Measurements from ENCODE around the gene SUN2. TPM values are rescaled to one million over a fixed set of nuclear protein-coding genes. Genes with fewer than 3 reads are reported as not detected.

Gene SUN2
- total and polyA plus RNA-seq, 9 of the 15 experiments (the other 6 are each of a cell fraction or from before 2014, with no cell fraction given), result 0.11 to 42.6 (median 16.7) TPM

DNA sequence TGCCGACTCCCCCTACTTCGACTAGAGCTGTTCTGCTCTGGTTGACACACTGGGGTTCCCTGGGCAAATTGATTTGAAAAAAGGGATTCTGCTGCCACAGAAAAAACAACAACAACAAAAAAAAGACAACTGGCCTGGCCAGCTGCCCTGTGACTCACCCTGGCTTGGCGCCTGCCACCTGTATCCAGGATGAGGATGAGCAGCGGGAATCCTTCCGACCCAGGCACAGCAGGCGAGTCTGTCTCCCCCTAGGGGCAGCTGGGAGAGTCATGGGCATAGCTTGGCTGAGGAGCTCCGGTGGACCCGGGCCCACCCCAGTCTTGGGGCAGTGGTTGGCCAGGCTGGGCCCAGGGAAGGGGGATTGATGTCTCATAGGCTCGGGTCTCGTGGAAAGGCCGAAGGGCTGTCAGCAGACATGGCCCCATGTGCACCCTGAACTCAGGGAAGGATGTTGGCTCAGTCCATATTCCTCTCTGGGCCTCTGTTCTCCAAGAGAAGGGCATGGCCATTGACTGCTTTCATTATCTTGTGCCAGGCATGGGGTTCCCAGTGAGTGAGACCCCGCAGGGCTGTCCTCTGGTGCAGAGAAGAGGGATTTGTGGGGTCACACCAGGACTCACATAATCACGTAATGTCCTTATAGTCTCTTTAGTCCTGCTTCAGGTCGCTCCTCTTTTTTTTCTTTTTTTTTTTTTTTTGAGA, 10.4 kb upstream of the SUN2 start:
- no peaks in the 10 kb centered on the region for H3K79me2 ChIP-seq (ENCODE audit: control insufficient read depth, insufficient read depth, low read length)
- peaks cover 0 to 17% of the 10 kb centered on the region in 2 experiments; a peak in 3 of 5 replicates for H3K4me1 ChIP-seq (replicated peaks in 1 of 2; ENCODE audit: control insufficient read depth in 2 of 2, insufficient read depth in 2 of 2, low read length in 2 of 2)
- ChIA-PET CTCF (ENCODE audit: low intra/inter-chr PET ratio) (interaction anchor here (0.6 kb wide), 3 partner anchors 12 to 96 kb away, joined by 3 to 6 read pairs (median 3); no protein-coding TSS in a partner anchor), POLR2A (interaction anchor here (1.5 kb wide), 1 partner anchor 10 kb away, joined by 7 read pairs; the partner anchor contains the start of gene SUN2)
- H3K27ac ChIP-seq (ENCODE audit: extremely low read depth, low read depth, low read length), result no peak overlapping the region
- 32% methylated on average over 9 of the region's 14 CpGs for WGBS (ENCODE audit: insufficient coverage, low coverage, missing lambda C conversion rate)
- H3K4me2 ChIP-seq (ENCODE audit: insufficient read depth, low read length), result no peak overlapping the region
- FAIRE-seq (peak; percentile 52), DNase-seq (ENCODE audit: extremely low read depth in 1 of 4, low spot score in 3 of 4) (peak; percentile 45 to 59 (median 51)), ATAC-seq (peak; percentile 82)
- H3K9ac ChIP-seq (ENCODE audit: insufficient read depth in 1 of 2, low read depth in 2 of 2, low read length in 2 of 2), result 0 out of 4 replicates have a peak overlapping the region, but pooled peaks of 1 of the 2 experiments have one; percentile 40
- in situ Hi-C loops (cut with MboI) (loop anchor here (5.0 to 10.0 kb wide), 2 partner anchors 86 to 239 kb away; no protein-coding TSS in a partner anchor), intact Hi-C loops (cut with micrococcal nuclease) (loop anchor here (5.0 to 10.0 kb wide), 4 partner anchors 76 to 356 kb away; partner anchors contain the start of genes CBX6 and NPTXR)
- H4K20me1 ChIP-seq (replicated peaks; ENCODE audit: control insufficient read depth, insufficient read depth, low read length), result no peaks in the 10 kb centered on the region
- H3K4me3 ChIP-seq, result no peak overlapping the region
- BruUV-seq (replicated peaks), result no TSS peak
- H2AFZ ChIP-seq (ENCODE audit: low read depth, low read length), result no peak overlapping the region
- H3K9me1 ChIP-seq (ENCODE audit: control insufficient read depth, insufficient read depth, low read length), result no peaks in the 10 kb centered on the region
- no peaks in the 10 kb centered on the region for H3K27me3 ChIP-seq (ENCODE audit: control insufficient read depth in 2 of 2, insufficient read depth in 2 of 2, low read length in 2 of 2)
- H3K9me3 ChIP-seq (replicated peaks; ENCODE audit: control insufficient read depth, insufficient read depth, low read depth, low read length), result no peaks in the 10 kb centered on the region
- H3K36me3 ChIP-seq (ENCODE audit: control insufficient read depth, insufficient read depth, low read length), result no peaks in the 10 kb centered on the region
- TF ChIP-seq JUND (IDR thresholded peaks at IDR 0.05; ENCODE audit: borderline replicate concordance, low read depth, low read length) (0 out of 2 replicates have a peak, but pooled peaks have one; percentile 20), JUND (tag; IDR thresholded peaks at IDR 0.05; ENCODE audit: borderline replicate concordance, low read depth, low read length) (no peak; the same call in 2 of the 3 replicates), FOSL1 (tag; conservative IDR thresholded peaks at IDR 0.05) (peak; percentile 51), ZNF436 (CRISPR knock-in tag; IDR thresholded peaks at IDR 0.05) (no peak), RCOR1 (IDR thresholded peaks at IDR 0.05; ENCODE audit: borderline replicate concordance in 1 of 2, low read depth in 2 of 2, low read length in 2 of 2) (peak in 1 of 2 experiments; percentile 61; a peak in 2 of 4 replicates), NFIC (IDR thresholded peaks at IDR 0.05) (peak; percentile 39; the same call in 1 of the 2 replicates), BHLHE40 (IDR thresholded peaks at IDR 0.05; ENCODE audit: low read length) (0 out of 2 replicates have a peak, but pooled peaks have one; percentile 15), CHD1 (IDR thresholded peaks at IDR 0.05; ENCODE audit: low read length) (no peak), ZC3H8 (IDR thresholded peaks at IDR 0.05) (no peak), CREB3 (tag; conservative IDR thresholded peaks at IDR 0.05; ENCODE audit: low read depth) (no peak), RB1 (IDR thresholded peaks at IDR 0.05; ENCODE audit: low read depth) (0 out of 2 replicates have a peak, but pooled peaks have one; percentile 28), RAD21 (CRISPR knock-in tag; conservative IDR thresholded peaks at IDR 0.05 in 1 of 2, IDR thresholded peaks at IDR 0.05 in 1 of 2) (peak in 1 of 2 experiments; percentile 41; a peak in 2 of 4 replicates), ZEB2 (IDR thresholded peaks at IDR 0.05) (peak; percentile 57; the same call in 1 of the 2 replicates), JUN (IDR thresholded peaks at IDR 0.05; ENCODE audit: borderline replicate concordance, low read depth, low read length) (0 out of 2 replicates have a peak, but pooled peaks have one; percentile 35), JUN (CRISPR knock-in tag; IDR thresholded peaks at IDR 0.05; ENCODE audit: borderline replicate concordance) (no peak), CTBP1 (IDR thresholded peaks at IDR 0.05; ENCODE audit: borderline replicate concordance) (peak; percentile 72), E2F5 (CRISPR knock-in tag; IDR thresholded peaks at IDR 0.05) (no peak), ZNF347 (CRISPR knock-in tag; IDR thresholded peaks at IDR 0.05; ENCODE audit: low read depth) (no peak)
